Measurements from ENCODE around the gene LTB.

LTB gene

GRCh38 chr6:31559606-31559957 lies 22.6 kb downstream of the LTB start:
- no peak for DNase-seq
- Mint-ChIP-seq H3K4me3 (no peak overlapping the region), H3K9me3 (no peaks in the 10 kb centered on the region), H3K27ac (peak overlapping the region; percentile 93), H3K4me1 (peaks cover 31% of the 10 kb centered on the region), H3K36me3 (ENCODE audit: low read depth) (peaks cover 35% of the 10 kb centered on the region), H3K27me3 (ENCODE audit: low read depth, poor library complexity) (peaks cover 4% of the 10 kb centered on the region)
- TF ChIP-seq, protein P1, sequence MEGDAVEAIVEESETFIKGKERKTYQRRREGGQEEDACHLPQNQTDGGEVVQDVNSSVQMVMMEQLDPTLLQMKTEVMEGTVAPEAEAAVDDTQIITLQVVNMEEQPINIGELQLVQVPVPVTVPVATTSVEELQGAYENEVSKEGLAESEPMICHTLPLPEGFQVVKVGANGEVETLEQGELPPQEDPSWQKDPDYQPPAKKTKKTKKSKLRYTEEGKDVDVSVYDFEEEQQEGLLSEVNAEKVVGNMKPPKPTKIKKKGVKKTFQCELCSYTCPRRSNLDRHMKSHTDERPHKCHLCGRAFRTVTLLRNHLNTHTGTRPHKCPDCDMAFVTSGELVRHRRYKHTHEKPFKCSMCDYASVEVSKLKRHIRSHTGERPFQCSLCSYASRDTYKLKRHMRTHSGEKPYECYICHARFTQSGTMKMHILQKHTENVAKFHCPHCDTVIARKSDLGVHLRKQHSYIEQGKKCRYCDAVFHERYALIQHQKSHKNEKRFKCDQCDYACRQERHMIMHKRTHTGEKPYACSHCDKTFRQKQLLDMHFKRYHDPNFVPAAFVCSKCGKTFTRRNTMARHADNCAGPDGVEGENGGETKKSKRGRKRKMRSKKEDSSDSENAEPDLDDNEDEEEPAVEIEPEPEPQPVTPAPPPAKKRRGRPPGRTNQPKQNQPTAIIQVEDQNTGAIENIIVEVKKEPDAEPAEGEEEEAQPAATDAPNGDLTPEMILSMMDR (IDR thresholded peaks at IDR 0.05), result no peak

DNA sequence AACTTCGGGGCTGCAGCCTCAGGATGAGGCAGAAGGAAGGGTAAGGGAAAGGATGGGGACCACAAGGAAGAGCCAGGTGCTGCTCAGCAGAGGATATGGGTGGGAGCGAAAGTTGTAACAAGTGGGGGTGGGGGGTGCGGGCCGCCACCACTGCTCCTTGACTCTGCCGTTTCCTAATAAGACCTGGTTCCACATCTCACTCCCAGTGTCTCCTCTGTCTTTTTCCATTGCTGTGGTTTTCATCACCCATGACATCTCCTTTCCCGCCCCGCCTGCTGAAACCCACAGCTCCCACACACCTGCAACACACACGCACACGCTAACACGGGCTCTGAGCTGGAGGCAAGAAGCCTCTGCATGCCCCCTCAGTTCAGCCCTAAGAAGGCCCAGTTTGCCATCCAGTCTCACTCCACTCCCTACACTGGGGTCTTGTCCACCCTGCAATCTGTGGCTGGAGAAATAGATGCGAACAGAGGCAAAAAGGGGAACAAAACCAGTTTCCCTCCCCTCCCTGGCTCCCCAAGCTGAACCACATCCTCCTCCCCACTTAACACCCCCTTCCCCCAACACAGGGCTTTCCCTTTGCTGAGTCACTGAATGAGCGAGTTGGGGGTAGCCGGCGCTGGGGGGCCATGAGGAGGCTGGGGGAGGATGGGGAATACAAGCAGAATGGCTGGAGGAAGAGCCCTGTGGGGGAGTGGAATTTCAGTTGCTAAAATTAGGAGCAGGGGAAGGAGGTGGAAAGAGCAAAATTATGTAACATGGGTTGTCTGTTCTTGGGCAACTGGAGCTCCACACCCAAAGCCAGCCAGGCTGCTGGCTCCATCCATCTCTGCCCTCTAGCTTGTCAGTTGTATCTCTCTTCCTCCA lies 23.4 kb downstream of the LTB start:
- Mint-ChIP-seq H3K9me3 (no peaks in the 10 kb centered on the region), H3K4me1 (peaks cover 28% of the 10 kb centered on the region), H3K27ac (peak overlapping the region; percentile 93), H3K27me3 (ENCODE audit: low read depth, poor library complexity) (peaks cover 3% of the 10 kb centered on the region), H3K36me3 (ENCODE audit: low read depth) (peaks cover 38% of the 10 kb centered on the region), H3K4me3 (no peak overlapping the region)
- DNase-seq, result no peak
- TF ChIP-seq, protein P1 (IDR thresholded peaks at IDR 0.05), result no peak

GRCh38 chr6:31558318-31558625 lies 24.0 kb downstream of the LTB start:
- Mint-ChIP-seq H3K9me3 (no peaks in the 10 kb centered on the region), H3K27ac (no peak overlapping the region), H3K4me1 (peaks cover 25% of the 10 kb centered on the region), H3K36me3 (ENCODE audit: low read depth) (peaks cover 40% of the 10 kb centered on the region), H3K27me3 (ENCODE audit: low read depth, poor library complexity) (no peaks in the 10 kb centered on the region), H3K4me3 (no peak overlapping the region)
- no peak for DNase-seq
- TF ChIP-seq, protein P1 (IDR thresholded peaks at IDR 0.05), result no peak

GRCh38 chr6:31557443-31558317 lies 24.5 kb downstream of the LTB start:
- Mint-ChIP-seq H3K4me1 (peaks cover 25% of the 10 kb centered on the region), H3K4me3 (no peak overlapping the region), H3K9me3 (no peaks in the 10 kb centered on the region), H3K27me3 (ENCODE audit: low read depth, poor library complexity) (no peaks in the 10 kb centered on the region), H3K27ac (no peak overlapping the region), H3K36me3 (ENCODE audit: low read depth) (peaks cover 42% of the 10 kb centered on the region)
- TF ChIP-seq, protein P1 (IDR thresholded peaks at IDR 0.05), result no peak
- DNase-seq, result no peak

- H3K36me3 Mint-ChIP-seq (ENCODE audit: low read depth), result peaks cover 45% of the 10 kb centered on the region
- H3K27me3 Mint-ChIP-seq (ENCODE audit: low read depth, poor library complexity), result no peaks in the 10 kb centered on the region
- H3K9me3 Mint-ChIP-seq, result no peaks in the 10 kb centered on the region
- H3K27ac Mint-ChIP-seq, result no peak overlapping the region
- H3K4me3 Mint-ChIP-seq, result no peak overlapping the region
- TF ChIP-seq, protein P1 (IDR thresholded peaks at IDR 0.05), result no peak
- DNase-seq, result no peak
- peaks cover 19% of the 10 kb centered on the region for H3K4me1 Mint-ChIP-seq
Observed at GRCh38 chr6:31556307-31556706, 25.9 kb downstream of the LTB start.

Measured in nephron progenitor cell (in vitro differentiated cells).